HG03108 (cell line): ENCODE results near the gene S100A14.
"Not testable (repeated sequence)": the region's sequence is repeated elsewhere in the genome, so short reads cannot be mapped to it uniquely, and the experiment has no call there.

Experiments
- ATAC-seq: cut with Tn5 transposase; IDR thresholded peaks from one replicate; pipeline ENCODE4 v1.9.1; 2021; ENCODE audit warnings: moderate library complexity; ENCODE audit not compliant: unreplicated experiment

The S100A14 gene

DNA sequence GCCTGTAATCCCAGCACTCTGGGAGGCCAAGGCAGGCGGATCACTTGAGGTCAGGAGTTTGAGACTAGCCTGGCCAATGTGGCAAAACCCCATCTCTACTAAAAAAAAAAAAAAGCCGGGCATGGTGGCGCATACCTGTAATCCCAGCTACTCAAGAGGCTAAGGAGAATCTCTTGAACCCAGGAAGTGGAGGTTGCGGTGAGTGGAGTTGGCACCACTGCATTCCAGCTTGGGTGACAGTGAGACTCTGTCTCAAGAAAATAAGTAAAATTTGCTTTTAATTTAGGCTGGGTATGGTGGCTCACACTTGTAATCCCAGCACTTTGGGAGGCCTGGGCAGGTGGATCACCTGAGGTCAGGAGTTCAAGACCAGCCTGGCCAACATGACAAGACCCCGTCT, 24.1 kb upstream of the S100A14 start:
- not testable (repeated sequence) for ATAC-seq

- no peak for ATAC-seq
These were observed 23.2 kb upstream of the S100A14 start for GRCh38 chr1:153639280-153639679.

GRCh38 chr1:153638261-153638660, 22.1 kb upstream of the S100A14 start:
- no peak for ATAC-seq

GRCh38 chr1:153636312-153636711, 20.2 kb upstream of the S100A14 start:
- no peak for ATAC-seq

DNA sequence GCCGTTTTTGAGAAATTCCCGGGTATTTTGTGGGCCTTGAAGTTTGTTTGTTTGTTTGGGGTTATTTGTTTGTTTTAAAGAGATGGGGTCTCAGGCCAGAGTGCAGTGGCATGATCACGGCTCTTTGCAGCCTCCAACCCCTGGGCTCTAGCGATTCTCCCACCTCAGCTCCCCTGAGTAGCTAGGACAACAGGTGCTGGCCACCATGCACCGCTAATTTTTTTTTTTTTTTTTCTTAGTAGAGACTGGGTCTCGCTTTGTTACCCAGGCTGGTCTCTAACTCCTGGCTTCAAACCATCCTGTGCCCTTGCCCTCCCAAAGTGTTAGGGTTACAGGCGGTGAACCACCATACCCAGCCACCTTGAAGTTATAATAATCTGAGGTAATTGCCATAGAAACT, 19.7 kb upstream of the S100A14 start:
- no peak for ATAC-seq

DNA sequence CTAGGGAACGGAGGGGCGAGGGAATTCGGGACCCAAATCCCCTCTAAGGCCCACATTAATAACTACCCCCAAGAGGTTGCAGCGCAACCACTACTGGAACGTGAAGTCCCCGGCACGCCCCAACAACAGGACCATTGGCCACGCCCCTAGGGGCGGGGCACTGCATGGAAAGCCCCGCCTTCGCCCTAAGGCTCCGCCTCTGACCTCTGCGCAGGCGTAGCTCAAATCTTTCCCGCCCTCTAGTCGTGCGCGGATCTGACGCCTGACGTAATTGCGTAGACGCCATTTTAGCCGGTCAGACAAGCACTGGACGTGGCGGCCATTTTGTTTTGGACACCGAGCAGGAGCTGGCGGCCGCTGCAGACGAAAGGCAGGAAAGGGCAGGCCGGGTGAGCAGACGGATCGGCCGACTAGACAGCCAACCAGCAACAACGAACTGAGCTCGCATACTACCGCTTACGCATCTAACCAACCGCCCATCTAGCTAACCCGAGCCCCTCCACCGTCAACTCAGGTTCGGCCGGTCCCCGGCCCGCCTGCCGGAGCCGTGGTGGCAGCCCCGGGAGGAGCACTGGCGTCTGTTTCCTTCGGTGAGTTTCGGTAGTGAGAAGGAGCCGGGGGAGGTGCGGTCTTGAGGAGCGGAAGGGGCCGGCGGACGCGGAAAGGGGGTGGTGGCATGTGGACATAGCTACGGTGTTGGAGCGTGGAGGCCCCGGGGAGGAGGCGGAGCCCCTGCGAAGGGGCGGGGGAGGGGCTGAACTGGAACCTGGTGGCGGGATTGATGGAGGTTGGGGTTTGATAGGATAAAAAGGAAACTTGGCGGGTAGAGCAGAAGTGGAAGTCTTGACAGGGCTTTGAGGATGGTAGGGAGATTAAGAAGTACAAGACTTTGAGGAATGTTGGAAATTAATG, 17.9 kb upstream of the S100A14 start, which contains the start of gene CHTOP:
CHTOP (plus strand) TSS at position 313 of the 912 bp plus-strand sequence. CDS start 2,523 bp downstream, outside the sequence.
- peak; percentile 95 for ATAC-seq

GRCh38 chr1:153633161-153633753, 17.1 kb upstream of the S100A14 start:
- ATAC-seq = no peak

GRCh38 chr1:153631047-153632022, 15.2 kb upstream of the S100A14 start:
- no peak for ATAC-seq

DNA sequence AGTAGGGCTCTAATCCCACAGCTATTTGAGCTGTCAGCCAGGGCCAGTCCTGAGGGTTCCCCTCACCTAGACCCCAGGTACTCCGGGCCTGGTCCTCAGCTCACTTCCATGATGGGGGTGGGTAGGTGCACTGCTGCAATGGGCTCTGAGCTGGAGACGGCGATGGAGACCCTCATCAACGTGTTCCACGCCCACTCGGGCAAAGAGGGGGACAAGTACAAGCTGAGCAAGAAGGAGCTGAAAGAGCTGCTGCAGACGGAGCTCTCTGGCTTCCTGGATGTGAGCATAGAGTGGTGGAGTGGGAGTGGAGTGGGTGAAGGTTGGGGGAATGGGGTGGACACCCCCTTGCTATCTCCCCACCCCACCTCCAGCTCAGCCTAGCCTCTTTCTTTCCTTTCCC, 14.3 kb upstream of the S100A14 start:
- no peak for ATAC-seq

DNA sequence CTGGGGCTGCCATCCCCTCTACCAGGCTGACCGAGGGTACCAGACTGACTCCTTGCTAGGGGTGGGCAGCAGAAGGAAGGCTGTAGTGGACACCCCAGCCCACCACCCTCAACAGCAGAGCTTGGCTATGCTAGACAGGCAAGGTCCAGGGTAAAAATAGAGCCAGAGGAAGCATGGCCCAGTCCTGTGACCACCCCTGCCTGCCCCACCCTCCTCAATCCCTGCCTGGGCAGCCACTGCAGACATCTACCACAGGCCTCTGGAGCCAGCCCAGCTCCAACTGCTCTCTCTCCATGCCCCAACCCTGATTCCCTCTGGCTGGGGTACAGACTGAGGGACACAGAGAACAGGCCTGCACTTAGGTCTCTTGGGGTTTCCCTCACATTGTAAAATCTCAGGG, 13.8 kb upstream of the S100A14 start:
- ATAC-seq = no peak

DNA sequence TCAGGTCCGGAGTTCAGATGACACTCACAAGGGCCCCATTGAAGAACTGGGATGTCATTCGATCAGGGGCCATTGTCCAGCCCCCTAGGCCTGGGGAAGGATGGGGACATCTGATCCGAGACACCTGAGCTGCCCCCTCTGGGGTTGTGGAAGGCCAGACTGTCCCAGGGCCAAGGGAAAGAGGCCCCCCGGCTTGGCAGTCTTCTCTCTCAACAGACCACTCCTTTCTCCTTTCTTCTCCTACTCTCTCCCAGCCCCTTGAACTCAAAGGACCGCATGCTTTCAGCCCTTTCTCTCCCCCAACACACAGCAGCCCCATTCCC, 13.2 kb upstream of the S100A14 start:
- ATAC-seq = no peak

GRCh38 chr1:153628638-153629342, 12.7 kb upstream of the S100A14 start:
- no peak for ATAC-seq

- ATAC-seq = no peak
These were observed 11.8 kb upstream of the S100A14 start, which contains the start of gene S100A1 for GRCh38 chr1:153627715-153628626. Gene S100A1, plus strand, starts transcription at chr1:153628434. Its CDS starts 2,088 bp downstream, at chr1:153630522.

- no peak for ATAC-seq
These were observed 11.0 kb upstream of the S100A14 start, which contains the start of gene S100A13 for GRCh38 chr1:153626904-153627714. Gene S100A13, minus strand, starts transcription at chr1:153627505. Its CDS starts 1,033 bp downstream, at chr1:153626472.

- no peak for ATAC-seq
These were observed 10.4 kb upstream of the S100A14 start for GRCh38 chr1:153626477-153626903.

GRCh38 chr1:153624965-153625611, 9.0 kb upstream of the S100A14 start:
- ATAC-seq = no peak

GRCh38 chr1:153623101-153623500, 7.0 kb upstream of the S100A14 start:
- no peak for ATAC-seq

GRCh38 chr1:153619171-153619570, 3.0 kb upstream of the S100A14 start:
- ATAC-seq = no peak
